GM12878 (cell line): ENCODE data around the gene USF1. TPM values are rescaled to one million over a fixed set of nuclear protein-coding genes. Genes with fewer than 3 reads are reported as not detected.

Experiments
- ATAC-seq: fragments of 200-7000 bp; cut with Tn5 transposase; 3 replicates; pipeline ENCODE4 v1.9.1; 2020; ENCODE audit warnings: mild to moderate bottlenecking, moderate library complexity
- BruUV-seq: library from RNA; stranded (reverse); fragments of 400-500 nt; replicated peaks from 2 replicates; lab custom pipeline; 2021; lab: Mats Ljungman, UMichigan
- CTCF ChIA-PET: fragments of 300-600 bp; sonication (Branson Sonifier 250); formaldehyde crosslinking; extraction: SDS; loops from one replicate; lab custom pipeline; 2021; ENCODE audit warnings: inconsistent platforms; lab: Yijun Ruan, JAX
- POLR2A ChIA-PET: fragments of 350-600 bp; formaldehyde crosslinking; extraction: SDS; loops from one replicate; lab custom pipeline; 2021; ENCODE audit warnings: inconsistent platforms; lab: Charles Lee
- RAD21 ChIA-PET: fragments of 300-600 bp; sonication (Branson Sonifier 250); formaldehyde crosslinking; loops from one replicate; lab custom pipeline; 2023; ENCODE audit warnings: antibody characterized with exemption; ENCODE audit not compliant: unreplicated experiment; lab: Charles Lee
- SMC1A ChIA-PET: fragments of 300-600 bp; sonication (Branson Sonifier 250); formaldehyde crosslinking; loops from one replicate; lab custom pipeline; 2023; ENCODE audit not compliant: unreplicated experiment, uncharacterized antibody; lab: Charles Lee
- DNase-seq: peaks from one replicate; pipeline ENCODE4 v3.0.0-alpha.2; 2011; ENCODE audit warnings: low read depth, low spot score
- FAIRE-seq: peaks from 3 replicates; lab custom pipeline; 2011; peaks lifted over from hg19 to GRCh38; lab: Jason Lieb, UNC
- H2AFZ ChIP-seq: 2 replicates; pipeline ENCODE4 v1.6.0; 2011; ENCODE audit warnings: low read depth, low read length, control low read depth; ENCODE audit not compliant: control insufficient read depth
- H3K27ac ChIP-seq: 2 replicates; pipeline ENCODE4 v1.5.1; 2011; ENCODE audit warnings: control low read depth; ENCODE audit not compliant: control insufficient read depth, insufficient read depth
- H3K27me3 ChIP-seq, 2 experiments: replicated peaks in 1 of 2; 2 replicates each; pipeline versions ENCODE4 v1.6.0 to v1.6.1; 2011; ENCODE audit warnings: low read length in 1 of 2; ENCODE audit not compliant: control insufficient read depth in 2 of 2, insufficient read depth in 2 of 2
- H3K36me3 ChIP-seq, 2 experiments: 2 replicates each; pipeline ENCODE4 v1.5.1; 2011; ENCODE audit warnings: low read length in 1 of 2; ENCODE audit not compliant: control insufficient read depth in 2 of 2, insufficient read depth in 2 of 2
- H3K4me1 ChIP-seq: 2 replicates; pipeline ENCODE4 v1.6.1; 2011; ENCODE audit warnings: mild to moderate bottlenecking, low read length, moderate library complexity, mixed read lengths; ENCODE audit not compliant: control insufficient read depth, insufficient read depth
- H3K4me2 ChIP-seq: 2 replicates; pipeline ENCODE4 v1.6.0; 2011; ENCODE audit warnings: control low read depth; ENCODE audit not compliant: control insufficient read depth, insufficient read depth
- H3K4me3 ChIP-seq: fragments of 200-600 bp; sonication (generic); 2 replicates; pipeline ENCODE4 v1.5.1; 2016
- H3K79me2 ChIP-seq: 2 replicates; pipeline ENCODE4 v1.6.0; 2011; ENCODE audit warnings: low read length; ENCODE audit not compliant: control insufficient read depth, insufficient read depth
- H3K9ac ChIP-seq: 2 replicates; pipeline ENCODE4 v1.8.0; 2011; ENCODE audit warnings: low read length, control low read depth, mixed read lengths; ENCODE audit not compliant: control insufficient read depth, insufficient read depth
- H3K9me3 ChIP-seq: replicated peaks from 3 replicates; pipeline ENCODE4 v1.5.1; 2011; ENCODE audit warnings: mild to moderate bottlenecking, low read length; ENCODE audit not compliant: control insufficient read depth, insufficient read depth
- H4K20me1 ChIP-seq: 2 replicates; pipeline ENCODE4 v1.6.0; 2011; ENCODE audit not compliant: control insufficient read depth, insufficient read depth
- ATF7 ChIP-seq: fragments of 450-650 bp; IDR thresholded peaks from 2 replicates; pipeline ENCODE4 v1.6.1; 2016; ENCODE audit warnings: low read depth, mild to moderate bottlenecking
- DPF2 ChIP-seq: fragments of 450-650 bp; IDR thresholded peaks from 2 replicates; pipeline ENCODE4 v1.6.1; 2017; ENCODE audit warnings: mild to moderate bottlenecking
- EP300 ChIP-seq, 2 experiments: fragments of 150-350 bp in 1 of 2; IDR thresholded peaks; 2 replicates each; pipeline ENCODE4 v1.6.1; 2011 to 2012; ENCODE audit warnings: low read depth in 2 of 2, low read length in 2 of 2, borderline replicate concordance in 1 of 2, improper control_type of control experiment in 1 of 2, inconsistent platforms in 1 of 2; ENCODE audit not compliant: control insufficient read depth in 1 of 2
- ETV6 ChIP-seq, 2 experiments: fragments of 450-650 bp in 1 of 2; IDR thresholded peaks in 1 of 2; conservative IDR thresholded peaks in 1 of 2; 2 replicates each; pipeline ENCODE4 v1.6.1; 2014; ENCODE audit warnings: antibody characterized with exemption in 1 of 2, borderline replicate concordance in 1 of 2, low read depth in 1 of 2, mild to moderate bottlenecking in 1 of 2, moderate library complexity in 1 of 2
- MEF2B ChIP-seq: fragments of 450-650 bp; IDR thresholded peaks from 2 replicates; pipeline ENCODE4 v1.6.1; 2018; ENCODE audit warnings: mild to moderate bottlenecking, moderate library complexity; ENCODE audit not compliant: partially characterized antibody, poor library complexity, severe bottlenecking
- MXI1 ChIP-seq: fragments of 150-350 bp; IDR thresholded peaks from 2 replicates; pipeline ENCODE4 v1.6.1; 2011; ENCODE audit warnings: low read depth, mild to moderate bottlenecking, inconsistent platforms, low read length, improper control_type of control experiment
- NBN ChIP-seq: fragments of 450-650 bp; IDR thresholded peaks from 2 replicates; pipeline ENCODE4 v1.6.1; 2016
- NFXL1 ChIP-seq: fragments of 450-650 bp; IDR thresholded peaks from 2 replicates; pipeline ENCODE4 v1.6.1; 2017; ENCODE audit warnings: antibody characterized with exemption, mild to moderate bottlenecking, borderline replicate concordance
- PAX5 ChIP-seq: IDR thresholded peaks from 2 replicates; pipeline ENCODE4 v1.6.1; 2011; ENCODE audit warnings: low read depth, low read length, borderline replicate concordance
- SIN3A ChIP-seq: IDR thresholded peaks from 2 replicates; pipeline ENCODE4 v1.6.1; 2012; ENCODE audit warnings: low read depth, low read length, improper control_type of control experiment
- SMARCA5 ChIP-seq: fragments of 450-650 bp; IDR thresholded peaks from 2 replicates; pipeline ENCODE4 v1.6.1; 2017; ENCODE audit warnings: mild to moderate bottlenecking
- SP1 ChIP-seq: IDR thresholded peaks from one replicate; pipeline ENCODE4 v1.6.1; 2011; ENCODE audit warnings: low read depth, low read length
- SRF ChIP-seq, 2 experiments: IDR thresholded peaks; 2 replicates each; pipeline ENCODE4 v1.6.1; 2011; ENCODE audit warnings: low read depth in 2 of 2, low read length in 2 of 2, mild to moderate bottlenecking in 1 of 2, moderate library complexity in 1 of 2
- WGBS: methylation state at CpG from one replicate; pipeline ENCODE4 v1.1.6; 2016; ENCODE audit warnings: low lambda C conversion rate; ENCODE audit not compliant: insufficient replicate concordance, insufficient coverage; ENCODE audit errors: missing lambda C conversion rate; 5-methylcytosine and 5-hydroxymethylcytosine counted together
- in situ Hi-C: fragments of 300-500 bp; cut with MboI; formaldehyde crosslinking; loops from 9 replicates; pipeline ENCODE4 v1.14.3; 2018; ENCODE audit warnings: mixed read lengths
- intact Hi-C: fragments of 100-400 bp; cut with micrococcal nuclease; formaldehyde crosslinking; loops from one replicate; pipeline ENCODE4 v1.14.2; 2022; ENCODE audit not compliant: unreplicated experiment
- polyA plus RNA-seq, 11 experiments: library from polyadenylated mRNA; depleted of rRNA in 4 of 11; unstranded in 6 of 11; stranded (reverse) in 5 of 11; fragments of >200 nt; fragmentation: Nextera tagmentation in 4 of 11; fragmentation: Illumina TruSeq in 1 of 11; extraction: Ambion mirVana in 4 of 11; extraction: Trizol in 1 of 11; gene quantifications; 1 replicate in 1 of 11; 2 replicates in 10 of 11; pipeline versions ENCODE4 v1.2.1 to v1.2.3, GENCODE V29; 2011 to 2016; ENCODE audit warnings: inconsistent platforms in 2 of 11, missing spikeins in 2 of 11, low read depth in 1 of 11
- total RNA-seq, 4 experiments: library from RNA; depleted of rRNA in 3 of 4; stranded (reverse); fragments of >200 nt in 3 of 4; fragmentation: Illumina TruSeq in 1 of 4; extraction: Trizol in 1 of 4; gene quantifications; 2 replicates each; pipeline versions ENCODE4 v1.2.1 to v1.2.3, GENCODE V29; 2013 to 2021
- TF ChIP-seq, protein P1 (sequence below): fragments of 450-650 bp; IDR thresholded peaks from 2 replicates; pipeline ENCODE4 v1.6.1; 2017; ENCODE audit warnings: mild to moderate bottlenecking, low read depth, inconsistent platforms; ENCODE audit not compliant: poor library complexity, severe bottlenecking
- TF ChIP-seq, protein P2 (sequence below): IDR thresholded peaks from 2 replicates; pipeline ENCODE4 v1.6.1; 2011; ENCODE audit warnings: low read depth, mild to moderate bottlenecking, low read length, moderate library complexity, borderline replicate concordance; ENCODE audit errors: extremely low read depth

Gene USF1
- total and polyA plus RNA-seq, 10 of the 15 experiments (the other 5 are each of a cell fraction or from before 2014, with no cell fraction given), result 9.4 to 92.1 (median 53.5) TPM

DNA sequence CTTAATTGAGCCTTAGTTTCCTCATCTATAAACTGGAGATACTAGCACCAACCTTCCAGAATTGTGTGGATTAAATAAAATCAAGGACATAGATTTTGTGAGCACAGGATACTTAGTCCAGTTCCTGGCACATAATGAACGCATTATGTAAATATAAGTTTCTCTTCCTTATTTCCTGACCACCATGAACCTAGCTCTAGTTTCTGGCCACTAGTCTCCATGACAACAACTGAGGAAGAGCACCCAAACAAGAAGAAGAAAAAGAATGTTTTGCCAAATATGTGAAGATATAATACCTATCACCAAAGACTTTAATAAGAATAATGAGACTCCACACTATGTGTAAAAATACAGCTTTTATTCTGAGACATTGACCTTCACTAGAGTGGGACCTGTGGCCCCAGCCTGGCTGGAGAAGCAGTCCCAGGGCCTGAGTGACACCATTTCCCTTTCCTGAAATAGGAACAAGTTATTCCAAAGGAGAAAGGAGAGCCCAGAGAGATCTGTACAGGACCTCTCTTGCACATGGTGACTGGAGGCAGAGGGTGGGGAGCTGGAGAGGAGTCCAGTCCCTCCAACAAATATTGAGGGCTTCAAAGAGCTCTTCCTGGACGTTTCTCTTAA is 940 bp upstream of the USF1 start (continued):
- TF ChIP-seq, protein P1, sequence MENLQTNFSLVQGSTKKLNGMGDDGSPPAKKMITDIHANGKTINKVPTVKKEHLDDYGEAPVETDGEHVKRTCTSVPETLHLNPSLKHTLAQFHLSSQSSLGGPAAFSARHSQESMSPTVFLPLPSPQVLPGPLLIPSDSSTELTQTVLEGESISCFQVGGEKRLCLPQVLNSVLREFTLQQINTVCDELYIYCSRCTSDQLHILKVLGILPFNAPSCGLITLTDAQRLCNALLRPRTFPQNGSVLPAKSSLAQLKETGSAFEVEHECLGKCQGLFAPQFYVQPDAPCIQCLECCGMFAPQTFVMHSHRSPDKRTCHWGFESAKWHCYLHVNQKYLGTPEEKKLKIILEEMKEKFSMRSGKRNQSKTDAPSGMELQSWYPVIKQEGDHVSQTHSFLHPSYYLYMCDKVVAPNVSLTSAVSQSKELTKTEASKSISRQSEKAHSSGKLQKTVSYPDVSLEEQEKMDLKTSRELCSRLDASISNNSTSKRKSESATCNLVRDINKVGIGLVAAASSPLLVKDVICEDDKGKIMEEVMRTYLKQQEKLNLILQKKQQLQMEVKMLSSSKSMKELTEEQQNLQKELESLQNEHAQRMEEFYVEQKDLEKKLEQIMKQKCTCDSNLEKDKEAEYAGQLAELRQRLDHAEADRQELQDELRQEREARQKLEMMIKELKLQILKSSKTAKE, result peak; percentile 59
- peak; percentile 54 for TF ChIP-seq SP1
- no peak for TF ChIP-seq SRF (IDR thresholded peaks at IDR 0.05; ENCODE audit: low read depth in 2 of 2, low read length in 2 of 2)
- 0 out of 2 replicates have a peak, but pooled peaks have one; percentile 39 for TF ChIP-seq SIN3A
- no peak for TF ChIP-seq NBN
- TF ChIP-seq MXI1, result peak; percentile 71
- TF ChIP-seq DPF2, result peak; percentile 92; the same call in 1 of the 2 replicates

DNA sequence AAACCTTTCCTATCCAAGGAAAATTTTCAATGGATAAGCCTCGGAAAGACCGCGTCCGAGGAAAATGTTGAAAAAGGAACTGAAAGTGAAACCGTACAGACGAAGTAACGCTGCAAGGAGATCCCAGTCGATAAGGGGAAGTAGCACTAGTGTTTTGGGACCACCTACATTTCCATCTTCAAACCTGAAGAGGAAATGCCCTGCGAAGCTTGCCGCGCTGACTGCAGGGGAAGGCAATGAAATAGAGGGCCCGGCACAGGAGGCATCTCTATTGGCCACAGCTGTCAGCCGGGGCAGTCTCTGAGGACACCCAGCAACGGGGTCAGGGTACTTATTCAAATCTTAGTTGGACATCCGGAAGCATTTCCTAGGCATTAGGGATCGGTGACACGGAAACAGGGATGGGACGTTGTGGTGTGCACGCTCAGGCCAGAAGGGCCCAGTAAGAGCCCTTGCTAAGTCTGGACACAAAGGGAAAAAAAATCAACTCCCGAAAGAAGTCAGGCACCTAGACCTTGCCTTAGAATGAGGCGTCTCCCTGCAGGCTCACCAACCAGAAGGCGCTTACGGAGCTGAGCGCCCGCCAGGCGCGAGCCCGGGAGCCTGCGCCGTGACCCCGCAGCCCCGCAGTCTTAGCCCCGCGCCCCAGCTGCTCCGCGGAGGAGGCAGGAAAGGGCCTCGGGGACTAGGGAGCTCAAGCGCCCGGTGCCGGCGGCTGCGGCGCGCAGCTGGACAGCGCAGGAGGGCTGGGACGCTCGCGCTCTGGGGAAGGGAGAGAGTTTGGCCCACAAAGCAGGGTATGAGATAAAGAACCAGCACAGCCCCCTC is 655 bp downstream of the USF1 start:
- DNase-seq, result peak; percentile 73
- ChIA-PET RAD21 (interaction anchor here (0.7 to 4.8 kb wide), 17 partner anchors 19 to 278 kb away, joined by 3 to 107 read pairs (median 6); partner anchors contain the start of genes ARHGAP30, DEDD, F11R and ITLN2), SMC1A (interaction anchor here (0.6 to 7.5 kb wide), 18 partner anchors 12 to 304 kb away, joined by 3 to 134 read pairs (median 5); partner anchors contain the start of genes ARHGAP30, DEDD, F11R and KLHDC9), POLR2A (interaction anchor here (0.7 to 5.2 kb wide), 14 partner anchors 12 to 333 kb away, joined by 3 to 139 read pairs (median 4); partner anchors contain the start of genes ARHGAP30, DEDD, F11R and KLHDC9), CTCF (interaction anchor here (0.6 to 11.1 kb wide), 23 partner anchors 12 to 1760 kb away, joined by 3 to 181 read pairs (median 4); partner anchors contain the start of genes ARHGAP30, ITLN1, KLHDC9 and PPOX)
- H3K9ac ChIP-seq, result peak overlapping the region; percentile 95
- 1% methylated on average over 48 of the region's 48 CpGs for WGBS
- H3K27me3 ChIP-seq, result no peaks in the 10 kb centered on the region
- intact Hi-C loops, result loop anchor here (5.0 kb wide), 2 partner anchors 53 to 72 kb away; partner anchors contain the start of genes NIT1 and PFDN2
- peak overlapping the region; percentile 18 for H2AFZ ChIP-seq
- H3K79me2 ChIP-seq, result peaks cover 22% of the 10 kb centered on the region
- in situ Hi-C loops, result no loop called here
- BruUV-seq, result TSS peak; percentile 49
- no peaks in the 10 kb centered on the region for H4K20me1 ChIP-seq
- peak overlapping the region; percentile 100 for H3K27ac ChIP-seq
- H3K4me1 ChIP-seq, result peaks cover 15% of the 10 kb centered on the region
- peak overlapping the region; percentile 89 for H3K4me2 ChIP-seq
- H3K36me3 ChIP-seq, result peaks cover 21 to 28% of the 10 kb centered on the region in 2 experiments
- ATAC-seq, result peak; percentile 78
- peak overlapping the region; percentile 90 for H3K4me3 ChIP-seq
- peak; percentile 93 for FAIRE-seq
- H3K9me3 ChIP-seq, result no peaks in the 10 kb centered on the region
- TF ChIP-seq, protein P2, sequence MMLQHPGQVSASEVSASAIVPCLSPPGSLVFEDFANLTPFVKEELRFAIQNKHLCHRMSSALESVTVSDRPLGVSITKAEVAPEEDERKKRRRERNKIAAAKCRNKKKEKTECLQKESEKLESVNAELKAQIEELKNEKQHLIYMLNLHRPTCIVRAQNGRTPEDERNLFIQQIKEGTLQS, result no peak
- TF ChIP-seq ETV6 (conservative IDR thresholded peaks at IDR 0.05 in 1 of 2, IDR thresholded peaks at IDR 0.05 in 1 of 2; ENCODE audit: borderline replicate concordance in 1 of 2, low read depth in 1 of 2), result peak in 1 of 2 experiments; percentile 93; a peak in 2 of 4 replicates
- peak in 1 of 2 experiments; percentile 73; a peak in 3 of 4 replicates for TF ChIP-seq EP300 (IDR thresholded peaks at IDR 0.05; ENCODE audit: borderline replicate concordance in 1 of 2, control insufficient read depth in 1 of 2, low read depth in 2 of 2, low read length in 2 of 2)
- 0 out of 2 replicates have a peak, but pooled peaks have one; percentile 15 for TF ChIP-seq PAX5
- peak; percentile 28 for TF ChIP-seq MEF2B
- peak; percentile 60; the same call in 1 of the 2 replicates for TF ChIP-seq ATF7
- 0 out of 2 replicates have a peak, but pooled peaks have one; percentile 30 for TF ChIP-seq SMARCA5
- TF ChIP-seq NFXL1, result no peak
